ENCODE data around the gene PAX7.
"Not testable (repeated sequence)": the region's sequence is repeated elsewhere in the genome, so short reads cannot be mapped to it uniquely, and the experiment has no call there.

The PAX7 gene

GRCh38 chr1:18766328-18766727 is 135.7 kb downstream of the PAX7 start:
- Histone ChIP-seq H3K9me3 (no peaks in the 10 kb centered on the region), H3K4me3 (no peak overlapping the region), H3K27me3 (peaks cover 0 to 77% of the 10 kb centered on the region in 2 donors), H3K4me1 (no peaks in the 10 kb centered on the region), H3K27ac (no peak overlapping the region), H3K36me3 (no peaks in the 10 kb centered on the region)
- intact Hi-C loops (cut with DNase I; ENCODE audit: low total_unique reads) = no loop called here
- DNase-seq = no peak
- TF ChIP-seq CTCF (IDR thresholded peaks at IDR 0.05) = no peak

GRCh38 chr1:18767576-18767975 is 136.9 kb downstream of the PAX7 start:
- H3K27ac ChIP-seq; H3K4me1 ChIP-seq; H3K9me3 ChIP-seq; H3K4me3 ChIP-seq; intact Hi-C loops (cut with DNase I; ENCODE audit: low total_unique reads); H3K36me3 ChIP-seq: not testable (repeated sequence)
- H3K27me3 ChIP-seq = peaks cover 0 to 68% of the 10 kb centered on the region in 2 donors
- DNase-seq = peak in 1 of 2 donors; percentile 16

DNA sequence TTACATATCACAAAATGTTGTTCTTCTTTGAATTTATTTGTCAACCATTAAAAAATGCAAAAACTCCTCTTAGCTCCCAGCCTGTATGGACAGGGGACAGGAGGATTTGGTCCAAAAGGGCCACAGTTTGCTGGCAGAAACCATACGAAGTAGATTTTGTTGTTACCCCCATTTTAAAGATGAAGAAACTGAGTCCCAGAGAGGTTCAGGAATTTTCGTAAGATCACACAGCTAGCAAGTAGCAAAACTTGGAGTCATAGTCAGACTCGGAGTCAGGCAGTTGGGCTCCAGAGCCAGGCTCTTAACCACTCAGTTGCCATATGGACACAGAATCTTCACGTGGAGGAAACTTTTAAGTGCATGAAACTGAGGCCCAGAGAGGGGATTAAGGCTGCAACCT is 137.4 kb downstream of the PAX7 start:
- TF ChIP-seq CTCF (IDR thresholded peaks at IDR 0.05) = no peak
- Histone ChIP-seq H3K27ac (no peak overlapping the region), H3K4me1 (no peaks in the 10 kb centered on the region), H3K36me3 (no peaks in the 10 kb centered on the region), H3K27me3 (peaks cover 0 to 68% of the 10 kb centered on the region in 2 donors), H3K4me3 (no peak overlapping the region), H3K9me3 (no peaks in the 10 kb centered on the region)
- intact Hi-C loops (cut with DNase I; ENCODE audit: low total_unique reads) = no loop called here
- peak in 1 of 2 donors; percentile 32 for DNase-seq

DNA sequence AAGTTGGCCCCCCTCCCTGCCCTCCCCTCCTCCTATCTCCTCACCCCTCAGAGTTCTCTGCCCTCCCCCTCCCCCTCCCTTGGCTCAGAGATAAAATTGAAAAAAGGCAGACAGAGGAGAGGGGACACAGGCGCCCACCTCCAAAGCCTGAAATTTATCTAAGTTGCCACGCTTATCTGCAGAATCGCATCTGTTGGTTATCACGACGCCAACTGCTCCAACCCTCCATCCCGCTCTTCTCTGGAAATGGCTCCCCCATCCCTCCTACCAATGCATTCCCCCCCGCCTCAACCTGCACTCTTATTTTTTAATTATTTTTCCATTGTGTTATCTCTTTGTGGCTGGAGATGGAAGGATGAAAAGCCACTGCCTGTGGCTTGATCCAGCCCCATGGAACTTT is 138.5 kb downstream of the PAX7 start:
- H3K4me1 ChIP-seq = no peaks in the 10 kb centered on the region
- no peak for TF ChIP-seq CTCF (IDR thresholded peaks at IDR 0.05)
- peak in 1 of 2 donors; percentile 15 for DNase-seq
- H3K36me3 ChIP-seq = no peaks in the 10 kb centered on the region
- no peaks in the 10 kb centered on the region for H3K9me3 ChIP-seq
- no peak overlapping the region for H3K4me3 ChIP-seq
- intact Hi-C loops (cut with DNase I; ENCODE audit: low total_unique reads) = no loop called here
- H3K27ac ChIP-seq = no peak overlapping the region
- H3K27me3 ChIP-seq = peaks cover 0 to 72% of the 10 kb centered on the region in 2 donors

DNA sequence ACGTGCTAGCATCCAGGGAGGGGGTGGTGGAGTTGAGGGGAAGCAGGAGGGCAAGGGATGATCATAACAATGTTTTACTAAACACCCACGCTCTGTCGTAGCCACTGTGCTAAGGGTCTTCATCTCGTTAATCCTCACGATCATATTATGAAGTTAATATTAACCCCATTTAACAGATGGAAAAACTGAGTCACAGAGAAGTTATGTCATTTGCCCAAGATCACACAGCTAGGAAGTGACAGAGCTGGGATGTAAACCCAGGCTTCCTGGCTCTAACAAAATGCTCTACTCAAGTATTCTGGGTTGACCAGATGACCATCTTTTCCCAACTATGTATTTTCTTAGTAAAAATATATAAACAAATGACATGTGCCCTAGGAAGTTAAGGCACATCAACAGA is 140.2 kb downstream of the PAX7 start:
- DNase-seq = no peak
- H3K4me3 ChIP-seq = no peak overlapping the region
- no peaks in the 10 kb centered on the region for H3K36me3 ChIP-seq
- TF ChIP-seq CTCF (IDR thresholded peaks at IDR 0.05) = no peak
- intact Hi-C loops (cut with DNase I; ENCODE audit: low total_unique reads) = no loop called here
- H3K4me1 ChIP-seq = no peaks in the 10 kb centered on the region
- H3K27ac ChIP-seq = no peak overlapping the region
- H3K9me3 ChIP-seq = no peaks in the 10 kb centered on the region
- peaks cover 0 to 69% of the 10 kb centered on the region in 2 donors for H3K27me3 ChIP-seq

DNA sequence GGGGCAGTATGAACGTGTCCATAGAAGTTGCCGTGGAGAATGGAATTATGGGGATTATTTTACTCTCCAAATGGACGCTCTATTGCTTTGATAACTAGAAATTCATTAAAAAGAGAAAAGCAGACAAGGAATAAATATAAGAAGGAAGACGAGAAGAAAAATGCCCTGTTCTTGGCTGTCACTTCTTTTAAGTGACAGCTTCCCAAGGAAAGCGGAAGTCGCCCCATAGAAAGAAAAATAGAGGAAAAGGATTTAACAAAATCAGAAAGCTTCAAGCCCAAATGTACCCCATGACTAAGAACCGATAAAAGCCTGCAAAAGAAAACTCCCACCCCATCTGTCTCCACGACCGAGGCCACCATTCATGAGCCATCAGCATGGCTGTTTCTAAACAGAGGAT is 143.1 kb downstream of the PAX7 start:
- intact Hi-C loops (cut with DNase I; ENCODE audit: low total_unique reads) = no loop called here
- no peaks in the 10 kb centered on the region for H3K36me3 ChIP-seq
- no peak for TF ChIP-seq CTCF (IDR thresholded peaks at IDR 0.05)
- H3K27ac ChIP-seq = no peak overlapping the region
- no peaks in the 10 kb centered on the region for H3K9me3 ChIP-seq
- H3K4me3 ChIP-seq = no peak overlapping the region
- peaks cover 0 to 64% of the 10 kb centered on the region in 2 donors for H3K27me3 ChIP-seq
- H3K4me1 ChIP-seq = no peaks in the 10 kb centered on the region
- DNase-seq = no peak
